ENCODE measurements around the gene RCHY1.
A peak's percentile ranks its signal among the peaks of the same experiment; 100 is the strongest.
"Not testable (repeated sequence)": the region's sequence is repeated elsewhere in the genome, so short reads cannot be mapped to it uniquely, and the experiment has no call there.

Gene RCHY1

GRCh38 chr4:75514131-75514948, at the start of gene RCHY1, which contains the start of gene THAP6:
RCHY1 (minus strand) TSS chr4:75514403; CDS start chr4:75514286, 117 bp downstream.
THAP6 (plus strand) TSS chr4:75514473; CDS start chr4:75515453, 980 bp downstream.
- DNase-seq (ENCODE audit: low read depth) = peak; percentile 96

- DNase-seq (ENCODE audit: low read depth) = peak; percentile 22
Measured at GRCh38 chr4:75561789-75562188, 47.6 kb upstream of the RCHY1 start.

GRCh38 chr4:75557696-75558095, 43.5 kb upstream of the RCHY1 start:
- DNase-seq (ENCODE audit: low read depth) = no peak

- DNase-seq (ENCODE audit: low read depth) = peak; percentile 91
Measured at GRCh38 chr4:75555294-75556164, 41.3 kb upstream of the RCHY1 start, which contains the start of gene ODAPH. ODAPH (plus strand) TSS chr4:75556066; CDS start chr4:75556083, 17 bp downstream.

- no peak for DNase-seq (ENCODE audit: low read depth)
Measured at GRCh38 chr4:75552452-75552851, 38.2 kb upstream of the RCHY1 start.

- DNase-seq (ENCODE audit: low read depth) = no peak
Measured at GRCh38 chr4:75549019-75549418, 34.8 kb upstream of the RCHY1 start.

- peak; percentile 72 for DNase-seq (ENCODE audit: low read depth)
Measured at GRCh38 chr4:75547647-75548387, 33.6 kb upstream of the RCHY1 start.

- peak; percentile 80 for DNase-seq (ENCODE audit: low read depth)
Measured at GRCh38 chr4:75545526-75545925, 31.3 kb upstream of the RCHY1 start.

GRCh38 chr4:75544870-75545269, 30.7 kb upstream of the RCHY1 start:
- no peak for DNase-seq (ENCODE audit: low read depth)

- peak; percentile 74 for DNase-seq (ENCODE audit: low read depth)
Measured at GRCh38 chr4:75544220-75544619, 30.0 kb upstream of the RCHY1 start.

- DNase-seq (ENCODE audit: low read depth) = peak; percentile 99
Measured at GRCh38 chr4:75542824-75543223, 28.6 kb upstream of the RCHY1 start.

GRCh38 chr4:75537308-75537707, 23.1 kb upstream of the RCHY1 start:
- DNase-seq (ENCODE audit: low read depth) = not testable (repeated sequence)

GRCh38 chr4:75533926-75534325, 19.7 kb upstream of the RCHY1 start:
- DNase-seq (ENCODE audit: low read depth) = not testable (repeated sequence)

GRCh38 chr4:75533339-75533887, 19.2 kb upstream of the RCHY1 start:
- DNase-seq (ENCODE audit: low read depth) = not testable (repeated sequence)

GRCh38 chr4:75531536-75532143, 17.4 kb upstream of the RCHY1 start:
- DNase-seq (ENCODE audit: low read depth) = not testable (repeated sequence)

GRCh38 chr4:75530556-75531322, 16.5 kb upstream of the RCHY1 start:
- DNase-seq (ENCODE audit: low read depth) = no peak

GRCh38 chr4:75527482-75527881, 13.3 kb upstream of the RCHY1 start:
- no peak for DNase-seq (ENCODE audit: low read depth)

GRCh38 chr4:75525910-75526309, 11.7 kb upstream of the RCHY1 start:
- no peak for DNase-seq (ENCODE audit: low read depth)

GRCh38 chr4:75525086-75525485, 10.9 kb upstream of the RCHY1 start:
- DNase-seq (ENCODE audit: low read depth) = no peak

- DNase-seq (ENCODE audit: low read depth) = not testable (repeated sequence)
Measured at GRCh38 chr4:75519452-75519851, 5.2 kb upstream of the RCHY1 start.
